ENCODE data around the gene WFDC8. TPM values are rescaled to one million over a fixed set of nuclear protein-coding genes. Genes with fewer than 3 reads are reported as not detected.

The WFDC8 gene
- total RNA-seq, 1 donor from 2014 or later, result not detected

GRCh38 chr20:45617591-45617990, 38.5 kb upstream of the WFDC8 start:
- no peak overlapping the region for H3K27ac Mint-ChIP-seq
- peaks cover 2% of the 10 kb centered on the region for H3K27me3 Mint-ChIP-seq (ENCODE audit: insufficient read depth, low read depth)
- Histone ChIP-seq H3K36me3 (no peaks in the 10 kb centered on the region), H3K9me3 (ENCODE audit: low read depth) (no peaks in the 10 kb centered on the region), H3K4me1 (no peaks in the 10 kb centered on the region), H3F3A (ENCODE audit: low read depth) (no peaks in the 10 kb centered on the region), H3K4me3 (no peak overlapping the region), H3K27ac (no peak overlapping the region), H2AFZ (replicated peaks) (no peak overlapping the region), H3K9ac (no peak overlapping the region), H4K20me1 (ENCODE audit: low read depth) (no peaks in the 10 kb centered on the region), H3K27me3 (no peaks in the 10 kb centered on the region), H3K79me2 (ENCODE audit: low read depth) (no peaks in the 10 kb centered on the region), H3K4me2 (no peak overlapping the region)
- no peak for DNase-seq (ENCODE audit: low spot score)
- H3K4me3 Mint-ChIP-seq, result no peak overlapping the region
- TF ChIP-seq EZH2phosphoT487 (IDR thresholded peaks at IDR 0.05), result no peak
- TF ChIP-seq EZH2 (IDR thresholded peaks at IDR 0.05), result no peak
- no peak for TF ChIP-seq CTCF (IDR thresholded peaks at IDR 0.05)
- no peaks in the 10 kb centered on the region for H3K9me3 Mint-ChIP-seq
- no peaks in the 10 kb centered on the region for H3K4me1 Mint-ChIP-seq
- H3K36me3 Mint-ChIP-seq, result no peaks in the 10 kb centered on the region

GRCh38 chr20:45612314-45612713, 33.2 kb upstream of the WFDC8 start:
- H3K9me3 ChIP-seq (ENCODE audit: low read depth), result no peaks in the 10 kb centered on the region
- Mint-ChIP-seq H3K27ac (no peak overlapping the region), H3K4me1 (peaks cover 8% of the 10 kb centered on the region), H3K4me3 (no peak overlapping the region), H3K36me3 (no peaks in the 10 kb centered on the region), H3K9me3 (peaks cover 4% of the 10 kb centered on the region), H3K27me3 (ENCODE audit: insufficient read depth, low read depth) (peaks cover 3% of the 10 kb centered on the region)
- TF ChIP-seq EZH2 (IDR thresholded peaks at IDR 0.05) (no peak), CTCF (IDR thresholded peaks at IDR 0.05) (no peak), EZH2phosphoT487 (IDR thresholded peaks at IDR 0.05) (no peak)
- DNase-seq (ENCODE audit: low spot score), result no peak
- no peak overlapping the region for H3K4me2 ChIP-seq
- no peak overlapping the region for H3K27ac ChIP-seq
- no peaks in the 10 kb centered on the region for H4K20me1 ChIP-seq (ENCODE audit: low read depth)
- no peaks in the 10 kb centered on the region for H3K36me3 ChIP-seq
- no peaks in the 10 kb centered on the region for H3K79me2 ChIP-seq (ENCODE audit: low read depth)
- H3F3A ChIP-seq (ENCODE audit: low read depth), result no peaks in the 10 kb centered on the region
- H3K4me3 ChIP-seq, result no peak overlapping the region
- H3K4me1 ChIP-seq, result no peaks in the 10 kb centered on the region
- H2AFZ ChIP-seq (replicated peaks), result no peak overlapping the region
- H3K9ac ChIP-seq, result no peak overlapping the region
- H3K27me3 ChIP-seq, result no peaks in the 10 kb centered on the region

- no peak overlapping the region for H3K27ac ChIP-seq
- Mint-ChIP-seq H3K27ac (no peak overlapping the region), H3K4me1 (peaks cover 8% of the 10 kb centered on the region)
Measured at GRCh38 chr20:45611054-45611453, 32.0 kb upstream of the WFDC8 start.

More at GRCh38 chr20:45611054-45611453, 32.0 kb upstream of the WFDC8 start:
- TF ChIP-seq EZH2phosphoT487 (IDR thresholded peaks at IDR 0.05), result no peak
- TF ChIP-seq CTCF (IDR thresholded peaks at IDR 0.05), result no peak
- TF ChIP-seq EZH2 (IDR thresholded peaks at IDR 0.05), result no peak
- Histone ChIP-seq H3F3A (ENCODE audit: low read depth) (no peaks in the 10 kb centered on the region), H4K20me1 (ENCODE audit: low read depth) (no peaks in the 10 kb centered on the region), H3K9me3 (ENCODE audit: low read depth) (peaks cover 4% of the 10 kb centered on the region), H3K4me3 (no peak overlapping the region), H2AFZ (replicated peaks) (no peak overlapping the region), H3K4me1 (no peaks in the 10 kb centered on the region), H3K27me3 (no peaks in the 10 kb centered on the region), H3K4me2 (no peak overlapping the region), H3K79me2 (ENCODE audit: low read depth) (no peaks in the 10 kb centered on the region), H3K36me3 (no peaks in the 10 kb centered on the region), H3K9ac (no peak overlapping the region)
- Mint-ChIP-seq H3K27me3 (ENCODE audit: insufficient read depth, low read depth) (peaks cover 3% of the 10 kb centered on the region), H3K9me3 (peaks cover 8% of the 10 kb centered on the region), H3K36me3 (no peaks in the 10 kb centered on the region), H3K4me3 (no peak overlapping the region)
- DNase-seq (ENCODE audit: low spot score), result no peak
